Measurements from ENCODE around the gene NQO2. TPM values are rescaled to one million over a fixed set of nuclear protein-coding genes. Genes with fewer than 3 reads are reported as not detected.

NQO2 gene
- total and polyA plus RNA-seq, 2 of the 13 experiments (the other 11 are each of a cell fraction or from before 2014, with no cell fraction given): 32.2 to 56.5 TPM

DNA sequence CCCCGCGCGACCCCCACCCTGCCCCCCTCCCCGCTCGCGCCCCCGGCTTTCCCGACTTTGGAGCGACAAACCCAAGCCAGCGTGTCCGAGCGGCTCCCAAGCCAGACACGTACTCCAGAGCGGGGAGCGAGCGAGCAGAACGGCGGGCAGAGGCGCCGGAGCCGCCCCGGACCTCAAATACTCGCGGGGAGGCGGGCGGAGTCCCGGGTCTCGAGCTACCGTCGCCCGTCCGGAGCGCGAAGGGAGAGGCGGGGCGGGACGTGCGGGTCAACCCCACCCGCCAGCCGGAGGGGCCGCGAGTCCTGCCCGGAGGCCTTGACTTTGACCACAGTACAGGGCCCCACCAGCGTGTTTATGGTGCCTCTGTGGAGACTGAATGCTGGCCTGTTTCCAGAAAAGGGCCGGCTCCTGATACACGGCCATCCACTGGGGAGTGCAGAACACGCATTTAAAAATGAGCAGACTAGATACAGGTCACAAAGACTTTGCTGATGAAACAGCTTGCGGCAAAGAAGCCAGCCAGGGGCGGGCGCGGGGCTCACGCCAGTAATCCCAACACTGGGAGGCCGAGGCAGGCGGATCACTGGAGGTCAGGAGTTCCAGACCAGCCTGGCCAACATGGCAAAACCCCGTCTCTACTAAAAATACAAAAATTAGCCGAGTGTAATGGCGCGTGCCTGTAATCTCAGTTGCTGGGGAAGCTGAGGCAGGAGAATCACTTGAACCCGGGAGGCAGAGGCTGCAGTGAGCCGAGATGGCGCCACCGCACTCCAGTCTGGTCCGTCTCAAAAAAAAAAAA lies 28.1 kb upstream of the NQO2 start, which contains the start of gene SERPINB6 (continued):
- TF ChIP-seq, protein P1, sequence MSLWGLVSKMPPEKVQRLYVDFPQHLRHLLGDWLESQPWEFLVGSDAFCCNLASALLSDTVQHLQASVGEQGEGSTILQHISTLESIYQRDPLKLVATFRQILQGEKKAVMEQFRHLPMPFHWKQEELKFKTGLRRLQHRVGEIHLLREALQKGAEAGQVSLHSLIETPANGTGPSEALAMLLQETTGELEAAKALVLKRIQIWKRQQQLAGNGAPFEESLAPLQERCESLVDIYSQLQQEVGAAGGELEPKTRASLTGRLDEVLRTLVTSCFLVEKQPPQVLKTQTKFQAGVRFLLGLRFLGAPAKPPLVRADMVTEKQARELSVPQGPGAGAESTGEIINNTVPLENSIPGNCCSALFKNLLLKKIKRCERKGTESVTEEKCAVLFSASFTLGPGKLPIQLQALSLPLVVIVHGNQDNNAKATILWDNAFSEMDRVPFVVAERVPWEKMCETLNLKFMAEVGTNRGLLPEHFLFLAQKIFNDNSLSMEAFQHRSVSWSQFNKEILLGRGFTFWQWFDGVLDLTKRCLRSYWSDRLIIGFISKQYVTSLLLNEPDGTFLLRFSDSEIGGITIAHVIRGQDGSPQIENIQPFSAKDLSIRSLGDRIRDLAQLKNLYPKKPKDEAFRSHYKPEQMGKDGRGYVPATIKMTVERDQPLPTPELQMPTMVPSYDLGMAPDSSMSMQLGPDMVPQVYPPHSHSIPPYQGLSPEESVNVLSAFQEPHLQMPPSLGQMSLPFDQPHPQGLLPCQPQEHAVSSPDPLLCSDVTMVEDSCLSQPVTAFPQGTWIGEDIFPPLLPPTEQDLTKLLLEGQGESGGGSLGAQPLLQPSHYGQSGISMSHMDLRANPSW (CRISPR knock-in tag; IDR thresholded peaks at IDR 0.05; ENCODE audit: borderline replicate concordance): 0 out of 2 replicates have a peak, but pooled peaks have one; percentile 36
- no peak for TF ChIP-seq NFIB (CRISPR knock-in tag; IDR thresholded peaks at IDR 0.05; ENCODE audit: borderline replicate concordance)
- no peak for TF ChIP-seq ZNF782 (CRISPR knock-in tag; IDR thresholded peaks at IDR 0.05; ENCODE audit: borderline replicate concordance)
- TF ChIP-seq, protein P2, sequence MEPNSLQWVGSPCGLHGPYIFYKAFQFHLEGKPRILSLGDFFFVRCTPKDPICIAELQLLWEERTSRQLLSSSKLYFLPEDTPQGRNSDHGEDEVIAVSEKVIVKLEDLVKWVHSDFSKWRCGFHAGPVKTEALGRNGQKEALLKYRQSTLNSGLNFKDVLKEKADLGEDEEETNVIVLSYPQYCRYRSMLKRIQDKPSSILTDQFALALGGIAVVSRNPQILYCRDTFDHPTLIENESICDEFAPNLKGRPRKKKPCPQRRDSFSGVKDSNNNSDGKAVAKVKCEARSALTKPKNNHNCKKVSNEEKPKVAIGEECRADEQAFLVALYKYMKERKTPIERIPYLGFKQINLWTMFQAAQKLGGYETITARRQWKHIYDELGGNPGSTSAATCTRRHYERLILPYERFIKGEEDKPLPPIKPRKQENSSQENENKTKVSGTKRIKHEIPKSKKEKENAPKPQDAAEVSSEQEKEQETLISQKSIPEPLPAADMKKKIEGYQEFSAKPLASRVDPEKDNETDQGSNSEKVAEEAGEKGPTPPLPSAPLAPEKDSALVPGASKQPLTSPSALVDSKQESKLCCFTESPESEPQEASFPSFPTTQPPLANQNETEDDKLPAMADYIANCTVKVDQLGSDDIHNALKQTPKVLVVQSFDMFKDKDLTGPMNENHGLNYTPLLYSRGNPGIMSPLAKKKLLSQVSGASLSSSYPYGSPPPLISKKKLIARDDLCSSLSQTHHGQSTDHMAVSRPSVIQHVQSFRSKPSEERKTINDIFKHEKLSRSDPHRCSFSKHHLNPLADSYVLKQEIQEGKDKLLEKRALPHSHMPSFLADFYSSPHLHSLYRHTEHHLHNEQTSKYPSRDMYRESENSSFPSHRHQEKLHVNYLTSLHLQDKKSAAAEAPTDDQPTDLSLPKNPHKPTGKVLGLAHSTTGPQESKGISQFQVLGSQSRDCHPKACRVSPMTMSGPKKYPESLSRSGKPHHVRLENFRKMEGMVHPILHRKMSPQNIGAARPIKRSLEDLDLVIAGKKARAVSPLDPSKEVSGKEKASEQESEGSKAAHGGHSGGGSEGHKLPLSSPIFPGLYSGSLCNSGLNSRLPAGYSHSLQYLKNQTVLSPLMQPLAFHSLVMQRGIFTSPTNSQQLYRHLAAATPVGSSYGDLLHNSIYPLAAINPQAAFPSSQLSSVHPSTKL (CRISPR knock-in tag; IDR thresholded peaks at IDR 0.05): peak; percentile 86
- peak; percentile 57; the same call in 1 of the 2 replicates for TF ChIP-seq DMAP1 (CRISPR knock-in tag; IDR thresholded peaks at IDR 0.05)
- TF ChIP-seq ZNF296 (CRISPR knock-in tag; conservative IDR thresholded peaks at IDR 0.05): no peak
- peak; percentile 83; the same call in 1 of the 2 replicates for TF ChIP-seq ZNF605 (CRISPR knock-in tag; IDR thresholded peaks at IDR 0.05)
- TF ChIP-seq, protein P3, sequence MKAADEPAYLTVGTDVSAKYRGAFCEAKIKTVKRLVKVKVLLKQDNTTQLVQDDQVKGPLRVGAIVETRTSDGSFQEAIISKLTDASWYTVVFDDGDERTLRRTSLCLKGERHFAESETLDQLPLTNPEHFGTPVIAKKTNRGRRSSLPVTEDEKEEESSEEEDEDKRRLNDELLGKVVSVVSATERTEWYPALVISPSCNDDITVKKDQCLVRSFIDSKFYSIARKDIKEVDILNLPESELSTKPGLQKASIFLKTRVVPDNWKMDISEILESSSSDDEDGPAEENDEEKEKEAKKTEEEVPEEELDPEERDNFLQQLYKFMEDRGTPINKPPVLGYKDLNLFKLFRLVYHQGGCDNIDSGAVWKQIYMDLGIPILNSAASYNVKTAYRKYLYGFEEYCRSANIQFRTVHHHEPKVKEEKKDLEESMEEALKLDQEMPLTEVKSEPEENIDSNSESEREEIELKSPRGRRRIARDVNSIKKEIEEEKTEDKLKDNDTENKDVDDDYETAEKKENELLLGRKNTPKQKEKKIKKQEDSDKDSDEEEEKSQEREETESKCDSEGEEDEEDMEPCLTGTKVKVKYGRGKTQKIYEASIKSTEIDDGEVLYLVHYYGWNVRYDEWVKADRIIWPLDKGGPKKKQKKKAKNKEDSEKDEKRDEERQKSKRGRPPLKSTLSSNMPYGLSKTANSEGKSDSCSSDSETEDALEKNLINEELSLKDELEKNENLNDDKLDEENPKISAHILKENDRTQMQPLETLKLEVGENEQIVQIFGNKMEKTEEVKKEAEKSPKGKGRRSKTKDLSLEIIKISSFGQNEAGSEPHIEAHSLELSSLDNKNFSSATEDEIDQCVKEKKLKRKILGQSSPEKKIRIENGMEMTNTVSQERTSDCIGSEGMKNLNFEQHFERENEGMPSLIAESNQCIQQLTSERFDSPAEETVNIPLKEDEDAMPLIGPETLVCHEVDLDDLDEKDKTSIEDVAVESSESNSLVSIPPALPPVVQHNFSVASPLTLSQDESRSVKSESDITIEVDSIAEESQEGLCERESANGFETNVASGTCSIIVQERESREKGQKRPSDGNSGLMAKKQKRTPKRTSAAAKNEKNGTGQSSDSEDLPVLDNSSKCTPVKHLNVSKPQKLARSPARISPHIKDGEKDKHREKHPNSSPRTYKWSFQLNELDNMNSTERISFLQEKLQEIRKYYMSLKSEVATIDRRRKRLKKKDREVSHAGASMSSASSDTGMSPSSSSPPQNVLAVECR (CRISPR knock-in tag; IDR thresholded peaks at IDR 0.05; ENCODE audit: borderline replicate concordance): peak; percentile 78
- TF ChIP-seq ZNF747 (CRISPR knock-in tag; IDR thresholded peaks at IDR 0.05; ENCODE audit: borderline replicate concordance): peak; percentile 59; the same call in 1 of the 2 replicates
- TF ChIP-seq HNRNPK (IDR thresholded peaks at IDR 0.05; ENCODE audit: low read depth, low read length, poor library complexity, severe bottlenecking): no peak
- TF ChIP-seq, protein P4, sequence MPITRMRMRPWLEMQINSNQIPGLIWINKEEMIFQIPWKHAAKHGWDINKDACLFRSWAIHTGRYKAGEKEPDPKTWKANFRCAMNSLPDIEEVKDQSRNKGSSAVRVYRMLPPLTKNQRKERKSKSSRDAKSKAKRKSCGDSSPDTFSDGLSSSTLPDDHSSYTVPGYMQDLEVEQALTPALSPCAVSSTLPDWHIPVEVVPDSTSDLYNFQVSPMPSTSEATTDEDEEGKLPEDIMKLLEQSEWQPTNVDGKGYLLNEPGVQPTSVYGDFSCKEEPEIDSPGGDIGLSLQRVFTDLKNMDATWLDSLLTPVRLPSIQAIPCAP (CRISPR knock-in tag; IDR thresholded peaks at IDR 0.05; ENCODE audit: low read depth): no peak
- TF ChIP-seq, protein P5, sequence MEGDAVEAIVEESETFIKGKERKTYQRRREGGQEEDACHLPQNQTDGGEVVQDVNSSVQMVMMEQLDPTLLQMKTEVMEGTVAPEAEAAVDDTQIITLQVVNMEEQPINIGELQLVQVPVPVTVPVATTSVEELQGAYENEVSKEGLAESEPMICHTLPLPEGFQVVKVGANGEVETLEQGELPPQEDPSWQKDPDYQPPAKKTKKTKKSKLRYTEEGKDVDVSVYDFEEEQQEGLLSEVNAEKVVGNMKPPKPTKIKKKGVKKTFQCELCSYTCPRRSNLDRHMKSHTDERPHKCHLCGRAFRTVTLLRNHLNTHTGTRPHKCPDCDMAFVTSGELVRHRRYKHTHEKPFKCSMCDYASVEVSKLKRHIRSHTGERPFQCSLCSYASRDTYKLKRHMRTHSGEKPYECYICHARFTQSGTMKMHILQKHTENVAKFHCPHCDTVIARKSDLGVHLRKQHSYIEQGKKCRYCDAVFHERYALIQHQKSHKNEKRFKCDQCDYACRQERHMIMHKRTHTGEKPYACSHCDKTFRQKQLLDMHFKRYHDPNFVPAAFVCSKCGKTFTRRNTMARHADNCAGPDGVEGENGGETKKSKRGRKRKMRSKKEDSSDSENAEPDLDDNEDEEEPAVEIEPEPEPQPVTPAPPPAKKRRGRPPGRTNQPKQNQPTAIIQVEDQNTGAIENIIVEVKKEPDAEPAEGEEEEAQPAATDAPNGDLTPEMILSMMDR (CRISPR knock-in tag; IDR thresholded peaks at IDR 0.05): peak; percentile 11; the same call in 1 of the 2 replicates
- no peak for TF ChIP-seq ZKSCAN1 (IDR thresholded peaks at IDR 0.05; ENCODE audit: low read length)
